GM12878 (cell line): Measurements from ENCODE around the gene DMXL2.

ENCODE experiments used
- ATF7 ChIP-seq: fragments of 450-650 bp; IDR thresholded peaks from 2 replicates; pipeline ENCODE4 v1.6.1; 2016; ENCODE audit warnings: low read depth, mild to moderate bottlenecking
- CHD2 ChIP-seq: IDR thresholded peaks from 2 replicates; pipeline ENCODE4 v1.6.1; 2011; ENCODE audit warnings: low read depth, low read length, improper control_type of control experiment, borderline replicate concordance
- MYC ChIP-seq: IDR thresholded peaks from 2 replicates; pipeline ENCODE4 v1.6.1; 2011; ENCODE audit warnings: mild to moderate bottlenecking, low read length, moderate library complexity, inconsistent platforms; ENCODE audit not compliant: insufficient read depth, insufficient replicate concordance, insufficient read length, severe bottlenecking
- POLR2A ChIP-seq: IDR thresholded peaks from 2 replicates; pipeline ENCODE4 v1.6.1; 2011; ENCODE audit warnings: low read depth, mild to moderate bottlenecking, low read length
- SMC3 ChIP-seq: IDR thresholded peaks from 2 replicates; pipeline ENCODE4 v1.6.1; 2011; ENCODE audit warnings: low read length, improper control_type of control experiment, borderline replicate concordance
- SREBF1 ChIP-seq: IDR thresholded peaks from 2 replicates; pipeline ENCODE4 v1.6.1; 2012; ENCODE audit warnings: mild to moderate bottlenecking, low read length
- TF ChIP-seq, protein P1 (sequence below), 3 experiments: IDR thresholded peaks in 2 of 3; conservative IDR thresholded peaks in 1 of 3; 2 replicates each; pipeline ENCODE4 v1.5.1; 2011; ENCODE audit warnings: low read depth in 3 of 3, low read length in 3 of 3, mild to moderate bottlenecking in 3 of 3, control low read depth in 2 of 3, moderate library complexity in 2 of 3, inconsistent platforms in 1 of 3, mixed read lengths in 1 of 3; ENCODE audit not compliant: control insufficient read depth in 2 of 3, insufficient read depth in 1 of 3; ENCODE audit errors: extremely low read depth in 1 of 3

DNA sequence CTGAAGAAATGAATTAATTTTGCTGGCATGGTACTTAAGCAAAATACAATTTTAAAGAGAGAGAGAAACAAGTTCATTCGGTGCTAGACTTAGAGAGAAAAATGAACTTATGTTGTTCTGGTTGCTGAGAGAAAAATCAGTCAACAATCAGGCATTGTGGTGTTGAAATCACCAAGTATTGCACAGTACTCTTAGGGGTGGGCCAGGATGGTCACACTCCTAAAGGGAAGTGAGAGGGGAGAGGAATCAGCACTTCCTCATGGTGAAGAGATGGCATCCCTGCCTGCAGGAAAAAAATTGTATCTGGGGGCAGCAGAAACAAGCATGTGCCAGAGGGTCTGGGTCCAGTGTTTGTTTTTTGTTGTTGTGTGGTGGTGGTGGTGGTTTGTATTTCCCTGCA lies 7.0 kb upstream of the DMXL2 start:
- TF ChIP-seq SREBF1 (no peak), MYC (no peak), POLR2A (no peak), ATF7 (no peak), SMC3 (no peak), CHD2 (no peak)
- TF ChIP-seq, protein P1, sequence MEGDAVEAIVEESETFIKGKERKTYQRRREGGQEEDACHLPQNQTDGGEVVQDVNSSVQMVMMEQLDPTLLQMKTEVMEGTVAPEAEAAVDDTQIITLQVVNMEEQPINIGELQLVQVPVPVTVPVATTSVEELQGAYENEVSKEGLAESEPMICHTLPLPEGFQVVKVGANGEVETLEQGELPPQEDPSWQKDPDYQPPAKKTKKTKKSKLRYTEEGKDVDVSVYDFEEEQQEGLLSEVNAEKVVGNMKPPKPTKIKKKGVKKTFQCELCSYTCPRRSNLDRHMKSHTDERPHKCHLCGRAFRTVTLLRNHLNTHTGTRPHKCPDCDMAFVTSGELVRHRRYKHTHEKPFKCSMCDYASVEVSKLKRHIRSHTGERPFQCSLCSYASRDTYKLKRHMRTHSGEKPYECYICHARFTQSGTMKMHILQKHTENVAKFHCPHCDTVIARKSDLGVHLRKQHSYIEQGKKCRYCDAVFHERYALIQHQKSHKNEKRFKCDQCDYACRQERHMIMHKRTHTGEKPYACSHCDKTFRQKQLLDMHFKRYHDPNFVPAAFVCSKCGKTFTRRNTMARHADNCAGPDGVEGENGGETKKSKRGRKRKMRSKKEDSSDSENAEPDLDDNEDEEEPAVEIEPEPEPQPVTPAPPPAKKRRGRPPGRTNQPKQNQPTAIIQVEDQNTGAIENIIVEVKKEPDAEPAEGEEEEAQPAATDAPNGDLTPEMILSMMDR (IDR thresholded peaks at IDR 0.05 in 2 of 3, conservative IDR thresholded peaks at IDR 0.05 in 1 of 3; ENCODE audit: control insufficient read depth in 2 of 3, extremely low read depth in 1 of 3, insufficient read depth in 1 of 3, low read depth in 3 of 3, low read length in 3 of 3): no peak
